HCT116 (cell line): Measurements from ENCODE around the gene TEDC2. TPM values are rescaled to one million over a fixed set of nuclear protein-coding genes. Genes with fewer than 3 reads are reported as not detected.

ENCODE experiments used
- ATAC-seq: fragments of 200-7000 bp; cut with Tn5 transposase; 2 replicates; pipeline ENCODE4 v1.9.1; 2020; ENCODE audit warnings: mild to moderate bottlenecking, moderate library complexity
- BruUV-seq: library from RNA; stranded (reverse); fragments of 400-500 nt; replicated peaks from 2 replicates; lab custom pipeline; 2021; lab: Mats Ljungman, UMichigan
- CTCF ChIA-PET: fragments of 300-600 bp; sonication (Branson Sonifier 250); formaldehyde crosslinking; loops from one replicate; lab custom pipeline; 2021; ENCODE audit warnings: antibody characterized with exemption; lab: Charles Lee
- POLR2A ChIA-PET: fragments of 300-600, 350-600 bp; sonication (Branson Sonifier 250); formaldehyde crosslinking; loops from one replicate; lab custom pipeline; 2021; ENCODE audit warnings: antibody characterized with exemption; lab: Charles Lee
- RAD21 ChIA-PET, 2 experiments: fragments of 300-600 bp; sonication (Branson Sonifier 250); formaldehyde crosslinking; loops; one replicate each; lab custom pipeline; 2023; ENCODE audit warnings: low total read pairs in 2 of 2; ENCODE audit not compliant: uncharacterized antibody in 2 of 2, unreplicated experiment in 2 of 2, low non-redundant PET in 1 of 2; lab: Charles Lee
- DNase-seq: peaks from one replicate; pipeline ENCODE4 v3.0.0-alpha.2; 2010; ENCODE audit warnings: low read depth, low spot score
- H2AFZ ChIP-seq: fragments of 200-600 bp; shearing (Covaris generic), sonication (generic); 2 replicates; pipeline ENCODE4 v1.6.1; 2017; ENCODE audit warnings: low read depth, mixed run types, mixed read lengths, antibody characterized with exemption, low read length; ENCODE audit not compliant: poor library complexity, severe bottlenecking
- H3K27ac ChIP-seq: 2 replicates; pipeline ENCODE4 v1.5.1; 2012; ENCODE audit warnings: low read depth, low read length
- H3K27me3 ChIP-seq: fragments of 200-600 bp; sonication (generic); 2 replicates; pipeline ENCODE4 v1.6.1; 2016; ENCODE audit warnings: mixed run types, low read length, mixed read lengths; ENCODE audit not compliant: insufficient read depth
- H3K36me3 ChIP-seq, 2 experiments: fragments of 200-500 bp in 1 of 2; fragments of 200-600 bp in 1 of 2; sonication (Bioruptor generic) in 1 of 2; sonication (generic) in 1 of 2; 2 replicates each; pipeline versions ENCODE4 v1.5.1 to v1.6.1; 2014 to 2016; ENCODE audit warnings: low read length in 2 of 2, inconsistent platforms in 1 of 2, mixed read lengths in 1 of 2, mixed run types in 1 of 2; ENCODE audit not compliant: insufficient read depth in 2 of 2, control insufficient read depth in 1 of 2
- H3K4me1 ChIP-seq, 2 experiments: fragments of 200-600 bp in 1 of 2; sonication (generic) in 1 of 2; 2 replicates each; pipeline versions ENCODE4 v1.5.1 to v1.6.1; 2012 to 2017; ENCODE audit warnings: low read length in 2 of 2, inconsistent platforms in 1 of 2, mild to moderate bottlenecking in 1 of 2, mixed read lengths in 1 of 2, mixed run types in 1 of 2, moderate library complexity in 1 of 2; ENCODE audit not compliant: insufficient read depth in 2 of 2, control insufficient read depth in 1 of 2
- H3K4me2 ChIP-seq: fragments of 200-600 bp; sonication (generic); 2 replicates; pipeline ENCODE4 v1.6.1; 2017; ENCODE audit warnings: mixed run types, low read length, mixed read lengths
- H3K4me3 ChIP-seq, 2 experiments: fragments of 200-600 bp in 1 of 2; sonication (generic) in 1 of 2; replicated peaks in 1 of 2; 2 replicates each; pipeline ENCODE4 v1.5.1; 2011 to 2016; ENCODE audit warnings: low read length in 2 of 2, control low read depth in 1 of 2, low read depth in 1 of 2, mild to moderate bottlenecking in 1 of 2, mixed read lengths in 1 of 2, mixed run types in 1 of 2
- H3K79me2 ChIP-seq: fragments of 200-600 bp; sonication (generic); 2 replicates; pipeline ENCODE4 v1.6.1; 2017; ENCODE audit warnings: mild to moderate bottlenecking, mixed run types, low read length, moderate library complexity, mixed read lengths; ENCODE audit not compliant: insufficient read depth
- H3K9ac ChIP-seq: fragments of 200-600 bp; sonication (generic); 2 replicates; pipeline ENCODE4 v1.6.1; 2016; ENCODE audit warnings: low read length, mixed read lengths
- H3K9me2 ChIP-seq: fragments of 200-600 bp; sonication (generic), shearing (Covaris generic); 2 replicates; pipeline ENCODE4 v1.6.1; 2017; ENCODE audit warnings: mixed run types, mild to moderate bottlenecking, moderate library complexity; ENCODE audit not compliant: insufficient read depth
- H3K9me3 ChIP-seq, 2 experiments: fragments of 200-500 bp in 1 of 2; fragments of 200-600 bp in 1 of 2; sonication (Bioruptor generic) in 1 of 2; sonication (generic) in 1 of 2; 2 replicates each; pipeline ENCODE4 v1.6.1; 2014 to 2017; ENCODE audit warnings: low read length in 2 of 2, mixed read lengths in 2 of 2, inconsistent platforms in 1 of 2, low read depth in 1 of 2, mild to moderate bottlenecking in 1 of 2, mixed run types in 1 of 2, moderate library complexity in 1 of 2; ENCODE audit not compliant: control insufficient read depth in 1 of 2, insufficient read depth in 1 of 2
- H4K20me1 ChIP-seq: fragments of 200-600 bp; sonication (generic), shearing (Covaris generic); 2 replicates; pipeline ENCODE4 v1.6.1; 2017; ENCODE audit warnings: mixed run types, mild to moderate bottlenecking, moderate library complexity; ENCODE audit not compliant: insufficient read depth
- CTCF ChIP-seq, 3 experiments: fragments of 200-600 bp in 1 of 3; sonication (generic) in 1 of 3; IDR thresholded peaks in 2 of 3; conservative IDR thresholded peaks in 1 of 3; 2 replicates each; pipeline ENCODE4 v1.5.1; 2012 to 2017; ENCODE audit warnings: low read depth in 2 of 3, low read length in 2 of 3, antibody characterized with exemption in 1 of 3, borderline replicate concordance in 1 of 3, control low read depth in 1 of 3, mild to moderate bottlenecking in 1 of 3, mixed read lengths in 1 of 3, mixed run types in 1 of 3, moderate library complexity in 1 of 3; ENCODE audit not compliant: insufficient read depth in 1 of 3
- ELF1 ChIP-seq: IDR thresholded peaks from 2 replicates; pipeline ENCODE4 v1.6.1; 2012; ENCODE audit warnings: low read depth, borderline replicate concordance
- EZH2phosphoT487 ChIP-seq: fragments of 200-600 bp; IDR thresholded peaks from 2 replicates; pipeline ENCODE4 v1.6.1; 2018; ENCODE audit warnings: antibody characterized with exemption, borderline replicate concordance
- POLR2A ChIP-seq: IDR thresholded peaks from 2 replicates; pipeline ENCODE4 v1.7.0; 2011; ENCODE audit warnings: borderline replicate concordance; ENCODE audit not compliant: insufficient read depth, insufficient read length; ENCODE audit errors: extremely low read depth
- SIN3A ChIP-seq: IDR thresholded peaks from 2 replicates; pipeline ENCODE4 v1.6.1; 2012; ENCODE audit warnings: low read depth
- TCF7L2 ChIP-seq: IDR thresholded peaks from 2 replicates; pipeline ENCODE4 v1.7.0; 2011; ENCODE audit warnings: borderline replicate concordance, inconsistent platforms; ENCODE audit not compliant: insufficient read depth, insufficient read length; ENCODE audit errors: extremely low read depth
- ZNF274 ChIP-seq: fragments of 200-500 bp; sonication (Bioruptor generic); IDR thresholded peaks from 2 replicates; pipeline ENCODE4 v1.6.1; 2014; ENCODE audit warnings: mild to moderate bottlenecking, low read depth, low read length, inconsistent platforms
- intact Hi-C: fragments of 100-400 bp; cut with micrococcal nuclease; formaldehyde crosslinking; loops from 2 replicates; pipeline ENCODE4 v1.10.0; 2022
- total RNA-seq: library from RNA; stranded (reverse); gene quantifications from one replicate; pipeline ENCODE4 v1.2.1, GENCODE V29; 2021; ENCODE audit not compliant: unreplicated experiment
- TF ChIP-seq, protein P1 (sequence below): IDR thresholded peaks from 2 replicates; pipeline ENCODE4 v1.6.1; 2011; ENCODE audit warnings: mild to moderate bottlenecking, low read length, moderate library complexity; ENCODE audit not compliant: insufficient replicate concordance; ENCODE audit errors: extremely low read depth

TEDC2 gene
- total RNA-seq, 1 experiment from 2014 or later: 26.5 TPM

- ATAC-seq: no peak
- Histone ChIP-seq H3K79me2 (no peaks in the 10 kb centered on the region; the same call in 1 of the 2 replicates), H3K9me2 (no peaks in the 10 kb centered on the region), H3K4me1 (peaks cover 0 to 23% of the 10 kb centered on the region in 2 experiments; a peak in 3 of 4 replicates), H4K20me1 (no peaks in the 10 kb centered on the region), H3K27ac (no peak overlapping the region; the same call in 1 of the 2 replicates), H3K9ac (no peak overlapping the region), H3K9me3 (no peaks in the 10 kb centered on the region), H3K27me3 (no peaks in the 10 kb centered on the region), H3K36me3 (peaks cover 40 to 56% of the 10 kb centered on the region in 2 experiments), H3K4me3 (no peak overlapping the region), H3K4me2 (no peak overlapping the region), H2AFZ (no peak overlapping the region)
- ChIA-PET RAD21 (no interaction called here), CTCF (no interaction called here), POLR2A (no interaction called here)
- BruUV-seq: no TSS peak
- intact Hi-C loops: no loop called here
- TF ChIP-seq ELF1 (no peak), POLR2A (no peak), SIN3A (no peak), TCF7L2 (no peak), CTCF (IDR thresholded peaks at IDR 0.05 in 2 of 3, conservative IDR thresholded peaks at IDR 0.05 in 1 of 3; ENCODE audit: borderline replicate concordance in 1 of 3, insufficient read depth in 1 of 3, low read depth in 2 of 3, low read length in 2 of 3) (no peak), ZNF274 (no peak), EZH2phosphoT487 (no peak)
- TF ChIP-seq, protein P1, sequence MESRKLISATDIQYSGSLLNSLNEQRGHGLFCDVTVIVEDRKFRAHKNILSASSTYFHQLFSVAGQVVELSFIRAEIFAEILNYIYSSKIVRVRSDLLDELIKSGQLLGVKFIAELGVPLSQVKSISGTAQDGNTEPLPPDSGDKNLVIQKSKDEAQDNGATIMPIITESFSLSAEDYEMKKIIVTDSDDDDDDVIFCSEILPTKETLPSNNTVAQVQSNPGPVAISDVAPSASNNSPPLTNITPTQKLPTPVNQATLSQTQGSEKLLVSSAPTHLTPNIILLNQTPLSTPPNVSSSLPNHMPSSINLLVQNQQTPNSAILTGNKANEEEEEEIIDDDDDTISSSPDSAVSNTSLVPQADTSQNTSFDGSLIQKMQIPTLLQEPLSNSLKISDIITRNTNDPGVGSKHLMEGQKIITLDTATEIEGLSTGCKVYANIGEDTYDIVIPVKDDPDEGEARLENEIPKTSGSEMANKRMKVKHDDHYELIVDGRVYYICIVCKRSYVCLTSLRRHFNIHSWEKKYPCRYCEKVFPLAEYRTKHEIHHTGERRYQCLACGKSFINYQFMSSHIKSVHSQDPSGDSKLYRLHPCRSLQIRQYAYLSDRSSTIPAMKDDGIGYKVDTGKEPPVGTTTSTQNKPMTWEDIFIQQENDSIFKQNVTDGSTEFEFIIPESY: no peak
- no peak for DNase-seq
These were observed 4.6 kb upstream of the TEDC2 start for GRCh38 chr16:2455081-2455845.
